CD4-positive, CD25-positive, alpha-beta regulatory T cell (primary cell): ENCODE results near the gene LRRC3B. TPM values are rescaled to one million over a fixed set of nuclear protein-coding genes. Genes with fewer than 3 reads are reported as not detected.

ENCODE experiments used
- ATAC-seq, 2 donors: fragments of 150-1000 bp; cut with Tn5 transposase; one replicate each; pipeline ENCODE4 v1.10.0; 2021; ENCODE audit warnings: low read depth in 2 of 2, moderate number of reproducible peaks in 2 of 2, moderate library complexity in 1 of 2
- DNase-seq, 3 donors: peaks; one replicate each; pipeline versions ENCODE4 v3.0.0 to v3.0.0-alpha.2; 2012 to 2022; ENCODE audit warnings: mixed read lengths in 1 of 3
- H3K27ac ChIP-seq: one replicate; pipeline ENCODE4 v1.7.0; 2013; ENCODE audit warnings: mild to moderate bottlenecking, low read length; ENCODE audit not compliant: insufficient read depth, poor library complexity, severe bottlenecking
- H3K27me3 ChIP-seq: one replicate; pipeline ENCODE4 v1.7.0; 2013; ENCODE audit warnings: low read length; ENCODE audit not compliant: control insufficient read depth, insufficient read depth
- H3K36me3 ChIP-seq: one replicate; pipeline ENCODE4 v1.7.0; 2013; ENCODE audit warnings: mild to moderate bottlenecking, low read length, moderate library complexity; ENCODE audit not compliant: control insufficient read depth, insufficient read depth
- H3K4me1 ChIP-seq: 2 replicates; pipeline ENCODE4 v1.7.0; 2013; ENCODE audit warnings: mild to moderate bottlenecking, low read length; ENCODE audit not compliant: insufficient read depth, control insufficient read depth, poor library complexity, severe bottlenecking
- H3K4me3 ChIP-seq: one replicate; pipeline ENCODE4 v1.7.0; 2013; ENCODE audit warnings: low read depth, mild to moderate bottlenecking, low read length, moderate library complexity
- H3K9me3 ChIP-seq, 2 experiments: 1 replicate in 1 of 2; 2 replicates in 1 of 2; pipeline ENCODE4 v1.7.0; 2013; ENCODE audit warnings: low read length in 2 of 2, mild to moderate bottlenecking in 1 of 2, moderate library complexity in 1 of 2; ENCODE audit not compliant: control insufficient read depth in 2 of 2
- H3K27ac Mint-ChIP-seq, 3 donors: one replicate each; pipeline ENCODE4 v1.8.0; 2020 to 2022; ENCODE audit warnings: mild to moderate bottlenecking in 3 of 3, mixed read lengths in 3 of 3, moderate library complexity in 2 of 3
- H3K27me3 Mint-ChIP-seq: one replicate; pipeline ENCODE4 v1.8.0; 2022; ENCODE audit warnings: mild to moderate bottlenecking, mixed read lengths
- H3K36me3 Mint-ChIP-seq: one replicate; pipeline ENCODE4 v1.8.0; 2020; ENCODE audit warnings: mixed read lengths
- H3K4me1 Mint-ChIP-seq, 4 donors: one replicate each; pipeline ENCODE4 v1.8.0; 2020 to 2022; ENCODE audit warnings: mixed read lengths in 4 of 4, mild to moderate bottlenecking in 1 of 4
- H3K4me3 Mint-ChIP-seq, 4 donors: one replicate each; pipeline ENCODE4 v1.8.0; 2020 to 2022; ENCODE audit warnings: mild to moderate bottlenecking in 4 of 4, mixed read lengths in 4 of 4, moderate library complexity in 3 of 4
- H3K9me3 Mint-ChIP-seq, 7 donors: one replicate each; pipeline ENCODE4 v1.8.0; 2020 to 2022; ENCODE audit warnings: mixed read lengths in 7 of 7, mild to moderate bottlenecking in 3 of 7, moderate library complexity in 2 of 7
- polyA plus RNA-seq, 4 donors: library from polyadenylated mRNA; unstranded; fragments of 300-500 nt; fragmentation: Illumina TruSeq; gene quantifications; one replicate each; pipeline ENCODE4 v1.2.3, GENCODE V29; 2021
- total RNA-seq: library from RNA; stranded (reverse); gene quantifications from one replicate; pipeline ENCODE4 v1.2.3, GENCODE V29; 2022

LRRC3B gene
- total and polyA plus RNA-seq, 5 donors from 2014 or later, result not detected

DNA sequence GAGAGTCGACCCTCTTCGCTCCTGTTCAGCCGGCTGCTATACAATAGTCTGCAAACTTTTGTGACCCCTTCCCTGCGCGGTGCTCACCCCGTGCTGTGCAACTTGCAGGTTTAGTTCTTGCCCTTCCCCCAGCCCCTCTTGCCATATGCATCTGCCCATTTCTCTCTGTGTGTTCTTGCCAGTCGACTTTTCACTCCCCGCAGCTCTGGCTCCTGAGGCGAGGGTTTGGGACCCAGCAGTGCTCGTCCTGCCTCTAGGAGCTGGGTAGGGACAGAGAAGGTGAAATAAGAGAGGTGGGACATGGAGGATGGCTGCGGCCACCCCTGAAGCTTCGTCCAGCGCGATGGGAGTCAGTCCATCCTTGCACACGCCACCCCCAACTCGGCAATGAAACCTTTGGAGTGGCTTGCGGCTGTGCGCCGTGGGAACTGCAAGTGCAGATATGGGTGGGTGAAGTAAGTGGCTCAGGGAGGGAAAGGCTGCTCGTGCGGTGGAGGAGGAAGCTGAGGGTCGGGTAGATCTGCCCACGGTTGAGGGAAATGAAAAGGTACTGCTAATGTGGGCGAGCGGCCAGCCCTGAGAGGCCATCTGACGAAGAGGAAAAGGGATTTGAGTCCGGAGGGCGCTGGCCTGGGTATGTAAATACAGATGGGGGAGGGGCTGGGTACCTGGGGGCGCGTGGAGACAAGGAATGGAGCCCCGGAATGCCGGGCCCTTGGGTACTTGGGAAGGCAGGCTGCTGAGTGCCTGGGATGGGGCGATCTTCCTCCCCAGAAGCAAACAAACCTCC is 1.0 kb downstream of the LRRC3B start:
- Mint-ChIP-seq H3K27me3 (peaks cover 24% of the 10 kb centered on the region), H3K36me3 (no peaks in the 10 kb centered on the region), H3K4me3 (peak overlapping the region in 1 of 4 donors; percentile 54), H3K27ac (no peak overlapping the region), H3K4me1 (no peaks in the 10 kb centered on the region), H3K9me3 (peaks cover 0 to 14% (median 1%) of the 10 kb centered on the region in 7 donors)
- H3K36me3 ChIP-seq, result no peaks in the 10 kb centered on the region
- ATAC-seq, result no peak
- DNase-seq, result no peak
- no peaks in the 10 kb centered on the region for H3K4me1 ChIP-seq
- no peaks in the 10 kb centered on the region for H3K9me3 ChIP-seq
- H3K27ac ChIP-seq, result no peak overlapping the region
- no peak overlapping the region for H3K4me3 ChIP-seq
- H3K27me3 ChIP-seq, result no peaks in the 10 kb centered on the region

DNA sequence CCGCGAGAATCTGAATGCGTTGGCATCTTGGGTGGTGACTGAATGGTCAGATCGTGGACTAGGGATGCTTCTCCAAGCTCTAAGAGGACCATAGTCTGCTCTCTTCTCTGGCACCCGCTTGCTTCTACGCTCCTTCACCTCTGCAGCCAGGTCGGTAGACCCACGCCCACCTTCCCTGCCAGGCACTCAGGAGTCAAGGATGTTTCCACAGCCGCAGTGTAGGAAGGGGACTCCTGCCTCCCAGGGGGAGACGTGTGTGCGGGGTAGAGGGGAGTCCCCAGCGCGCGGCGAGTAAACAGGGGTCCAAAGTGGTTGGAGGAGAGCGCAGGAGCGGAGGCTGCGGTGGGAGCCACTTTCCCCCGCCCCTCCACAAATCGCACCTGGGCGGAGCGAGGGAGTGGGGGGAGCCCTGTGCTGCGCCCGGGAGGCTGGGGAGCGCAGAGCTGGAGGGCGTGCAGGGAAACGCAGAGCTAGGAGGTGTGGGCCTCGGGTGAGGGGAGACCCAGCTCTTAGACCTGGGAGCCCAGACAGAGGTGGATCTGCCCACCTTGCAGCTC is 1.7 kb downstream of the LRRC3B start:
- H3K27ac ChIP-seq, result no peak overlapping the region
- no peaks in the 10 kb centered on the region for H3K27me3 ChIP-seq
- no peak overlapping the region for H3K4me3 ChIP-seq
- no peaks in the 10 kb centered on the region for H3K36me3 ChIP-seq
- Mint-ChIP-seq H3K4me3 (no peak overlapping the region), H3K27ac (no peak overlapping the region), H3K4me1 (no peaks in the 10 kb centered on the region), H3K36me3 (no peaks in the 10 kb centered on the region), H3K27me3 (peaks cover 24% of the 10 kb centered on the region), H3K9me3 (peaks cover 0 to 14% (median 1%) of the 10 kb centered on the region in 7 donors)
- no peaks in the 10 kb centered on the region for H3K9me3 ChIP-seq
- no peaks in the 10 kb centered on the region for H3K4me1 ChIP-seq
- ATAC-seq (no peak), DNase-seq (no peak)

DNA sequence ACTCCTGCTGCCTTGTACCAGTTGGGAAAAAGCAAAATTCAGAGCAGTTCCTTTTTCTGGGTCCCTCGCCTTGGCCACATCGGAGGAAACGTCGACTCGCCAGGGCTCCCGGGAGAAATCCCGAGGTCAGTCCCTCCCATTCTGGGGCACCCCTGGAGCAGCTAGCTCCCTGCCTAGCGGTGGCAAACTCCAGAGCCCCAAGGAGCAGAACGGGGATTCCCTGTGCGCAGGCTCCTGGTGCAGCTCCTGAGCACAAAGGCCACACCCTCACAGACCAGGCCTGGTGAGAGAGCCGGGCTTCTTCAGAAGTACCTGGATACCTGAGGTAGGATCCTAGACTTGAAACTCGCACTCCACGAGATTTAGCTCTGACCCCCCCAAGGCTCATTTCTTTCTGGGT is 2.6 kb downstream of the LRRC3B start:
- H3K9me3 ChIP-seq, result no peaks in the 10 kb centered on the region
- Mint-ChIP-seq H3K4me3 (no peak overlapping the region), H3K27me3 (peaks cover 20% of the 10 kb centered on the region), H3K36me3 (no peaks in the 10 kb centered on the region), H3K4me1 (no peaks in the 10 kb centered on the region), H3K27ac (no peak overlapping the region), H3K9me3 (peaks cover 0 to 14% (median 1%) of the 10 kb centered on the region in 7 donors)
- DNase-seq (no peak), ATAC-seq (no peak)
- no peak overlapping the region for H3K4me3 ChIP-seq
- H3K27ac ChIP-seq, result no peak overlapping the region
- H3K27me3 ChIP-seq, result no peaks in the 10 kb centered on the region
- H3K36me3 ChIP-seq, result no peaks in the 10 kb centered on the region
- H3K4me1 ChIP-seq, result no peaks in the 10 kb centered on the region

GRCh38 chr3:26627080-26627479 is 4.5 kb downstream of the LRRC3B start:
- DNase-seq (no peak), ATAC-seq (no peak)
- peaks cover 0 to 8% (median 0%) of the 10 kb centered on the region in 7 donors for H3K9me3 Mint-ChIP-seq
- peaks cover 12% of the 10 kb centered on the region for H3K27me3 Mint-ChIP-seq
- H3K36me3 Mint-ChIP-seq, result no peaks in the 10 kb centered on the region
- Histone ChIP-seq H3K4me3 (no peak overlapping the region), H3K36me3 (no peaks in the 10 kb centered on the region), H3K27me3 (no peaks in the 10 kb centered on the region), H3K4me1 (no peaks in the 10 kb centered on the region), H3K9me3 (no peaks in the 10 kb centered on the region), H3K27ac (no peak overlapping the region)
- no peak overlapping the region for H3K4me3 Mint-ChIP-seq
- no peak overlapping the region for H3K27ac Mint-ChIP-seq
- H3K4me1 Mint-ChIP-seq, result no peaks in the 10 kb centered on the region

DNA sequence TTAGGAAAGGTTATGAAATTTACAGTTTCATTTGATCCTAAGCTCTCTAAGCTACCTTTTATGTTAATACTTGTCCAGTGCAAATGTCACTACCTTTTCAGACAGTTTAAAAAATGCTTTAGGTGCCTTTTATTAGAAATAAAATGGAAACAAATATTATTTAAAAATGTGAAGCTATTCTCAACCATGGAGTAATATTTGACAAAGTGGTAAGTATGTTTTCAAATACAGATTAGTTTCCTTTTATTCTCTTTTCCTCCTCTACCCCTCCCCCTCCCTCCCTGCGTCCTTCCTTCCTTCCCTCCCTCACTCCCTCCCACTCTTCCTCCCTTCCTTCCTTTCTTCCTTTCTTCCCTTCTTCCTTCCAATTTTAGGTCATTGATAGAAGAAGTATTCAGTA is 6.3 kb downstream of the LRRC3B start:
- ATAC-seq (no peak), DNase-seq (no peak)
- Histone ChIP-seq H3K36me3 (no peaks in the 10 kb centered on the region), H3K9me3 (no peaks in the 10 kb centered on the region), H3K27ac (no peak overlapping the region), H3K4me3 (no peak overlapping the region), H3K27me3 (no peaks in the 10 kb centered on the region), H3K4me1 (no peaks in the 10 kb centered on the region)
- H3K4me3 Mint-ChIP-seq, result no peak overlapping the region
- H3K36me3 Mint-ChIP-seq, result no peaks in the 10 kb centered on the region
- no peaks in the 10 kb centered on the region for H3K27me3 Mint-ChIP-seq
- H3K4me1 Mint-ChIP-seq, result no peaks in the 10 kb centered on the region
- no peak overlapping the region for H3K27ac Mint-ChIP-seq
- H3K9me3 Mint-ChIP-seq, result peaks cover 0 to 2% (median 0%) of the 10 kb centered on the region in 7 donors

GRCh38 chr3:26630669-26631389 is 8.3 kb downstream of the LRRC3B start:
- Mint-ChIP-seq H3K4me1 (no peaks in the 10 kb centered on the region), H3K36me3 (no peaks in the 10 kb centered on the region), H3K27ac (no peak overlapping the region), H3K4me3 (no peak overlapping the region), H3K9me3 (peaks cover 0 to 5% (median 0%) of the 10 kb centered on the region in 7 donors), H3K27me3 (no peaks in the 10 kb centered on the region)
- Histone ChIP-seq H3K36me3 (no peaks in the 10 kb centered on the region), H3K9me3 (no peaks in the 10 kb centered on the region), H3K27me3 (no peaks in the 10 kb centered on the region), H3K4me3 (no peak overlapping the region), H3K27ac (no peak overlapping the region), H3K4me1 (no peaks in the 10 kb centered on the region)
- no peak for DNase-seq
- ATAC-seq, result no peak

DNA sequence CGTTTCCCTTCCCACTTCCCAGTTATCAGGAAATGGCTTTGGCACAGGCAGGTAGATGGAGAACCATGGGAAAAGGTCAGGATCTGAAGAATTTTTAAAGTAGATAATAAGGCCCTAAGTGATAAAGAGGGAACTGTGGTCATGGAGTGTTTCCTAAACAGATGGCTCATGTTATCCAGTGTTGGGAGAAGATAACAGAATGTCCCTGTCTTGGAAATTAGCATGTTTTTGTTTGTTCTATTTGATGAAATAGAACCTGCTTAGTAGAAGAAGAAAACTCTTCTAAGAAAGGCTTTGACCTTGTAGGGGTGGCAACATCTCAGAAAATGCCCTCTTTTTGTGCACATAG is 8.8 kb downstream of the LRRC3B start:
- DNase-seq, result no peak
- H3K27me3 ChIP-seq, result no peaks in the 10 kb centered on the region
- H3K4me1 ChIP-seq, result no peaks in the 10 kb centered on the region
- Mint-ChIP-seq H3K36me3 (no peaks in the 10 kb centered on the region), H3K9me3 (peaks cover 0 to 5% (median 0%) of the 10 kb centered on the region in 7 donors), H3K27ac (no peak overlapping the region), H3K4me3 (no peak overlapping the region), H3K4me1 (no peaks in the 10 kb centered on the region), H3K27me3 (no peaks in the 10 kb centered on the region)
- no peaks in the 10 kb centered on the region for H3K36me3 ChIP-seq
- ATAC-seq, result no peak
- no peaks in the 10 kb centered on the region for H3K9me3 ChIP-seq
- no peak overlapping the region for H3K4me3 ChIP-seq
- H3K27ac ChIP-seq, result no peak overlapping the region
